Neural progenitor cell (in vitro differentiated cells): Measurements from ENCODE around the gene CLIP2.

Experiments
- CTCF ChIP-seq: fragments of 200-600 bp; sonication (generic); IDR thresholded peaks from 2 replicates; pipeline ENCODE4 v1.5.1; 2017; ENCODE audit warnings: antibody characterized with exemption, mild to moderate bottlenecking
- EZH2 ChIP-seq: fragments of 200-600 bp; sonication (generic); IDR thresholded peaks from 2 replicates; pipeline ENCODE4 v1.6.1; 2017; ENCODE audit warnings: antibody characterized with exemption, mild to moderate bottlenecking, moderate library complexity

- no peak for TF ChIP-seq CTCF
- TF ChIP-seq EZH2 = no peak
These were observed 118.8 kb downstream of the CLIP2 start for GRCh38 chr7:74407958-74408357.
